ENCODE results near the gene ELAVL3.

The ELAVL3 gene

GRCh38 chr19:11480715-11481533 is at the start of gene ELAVL3:
Gene ELAVL3, minus strand, starts transcription at chr19:11481046. Its CDS starts 438 bp downstream, at chr19:11480608.
- no peak for DNase-seq
- no peak for TF ChIP-seq CTCF (IDR thresholded peaks at IDR 0.05; ENCODE audit: low read depth, low read length, missing control alignments)
- H3K36me3 ChIP-seq (replicated peaks), result no peaks in the 10 kb centered on the region
- no peak within 1 kb of the TSS for H3K4me3 ChIP-seq (ENCODE audit: low read depth, low read length)
- in situ Hi-C loops (cut with HindIII; ENCODE audit: low pct_ligation_motif_present, low sequenced_read_pairs), result no loop called here
- H3K27ac ChIP-seq, result no peak within 1 kb of the TSS
- peaks cover 28% of the 10 kb centered on the region for H3K27me3 ChIP-seq (replicated peaks)

DNA sequence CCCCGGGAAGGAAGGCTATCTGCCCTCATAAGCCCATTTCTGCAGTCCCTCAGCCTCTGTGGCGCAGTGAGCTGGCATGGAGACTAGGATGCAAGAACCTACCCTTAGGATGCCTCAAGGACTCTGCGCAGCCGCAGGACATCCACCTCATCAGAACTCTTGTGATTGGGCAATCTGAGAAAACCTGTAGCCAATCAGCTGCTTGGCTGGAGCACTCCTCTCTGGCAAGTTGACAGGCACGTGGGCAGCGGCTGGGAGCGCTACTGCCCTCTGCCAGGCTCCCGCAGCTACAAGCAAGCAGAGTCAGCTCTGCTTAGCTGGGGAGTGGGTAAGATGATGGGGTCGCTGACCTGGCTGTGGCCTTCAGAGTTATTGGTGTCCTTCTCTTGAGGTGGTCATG is 49.6 kb upstream of the ELAVL3 start:
- Histone ChIP-seq H3K27ac (no peak overlapping the region), H3K36me3 (replicated peaks) (no peaks in the 10 kb centered on the region), H3K4me3 (ENCODE audit: low read depth, low read length) (no peak overlapping the region), H3K27me3 (replicated peaks) (no peaks in the 10 kb centered on the region)
- TF ChIP-seq CTCF (IDR thresholded peaks at IDR 0.05; ENCODE audit: low read depth, low read length, missing control alignments), result peak; percentile 52
- in situ Hi-C loops (cut with HindIII; ENCODE audit: low pct_ligation_motif_present, low sequenced_read_pairs), result no loop called here
- peak; percentile 77 for DNase-seq

GRCh38 chr19:11528551-11529341 is 47.9 kb upstream of the ELAVL3 start, which contains the start of gene ECSIT:
Gene ECSIT, minus strand, starts transcription at chr19:11529134. Its CDS starts 9,964 bp downstream, at chr19:11519170.
- TF ChIP-seq CTCF (IDR thresholded peaks at IDR 0.05; ENCODE audit: low read depth, low read length, missing control alignments), result no peak
- H3K27ac ChIP-seq, result peak within 1 kb of the TSS; percentile 88
- peak within 1 kb of the TSS; percentile 85 for H3K4me3 ChIP-seq (ENCODE audit: low read depth, low read length)
- peak; percentile 99 for DNase-seq
- in situ Hi-C loops (cut with HindIII; ENCODE audit: low pct_ligation_motif_present, low sequenced_read_pairs), result no loop called here
- no peaks in the 10 kb centered on the region for H3K36me3 ChIP-seq (replicated peaks)
- no peaks in the 10 kb centered on the region for H3K27me3 ChIP-seq (replicated peaks)

DNA sequence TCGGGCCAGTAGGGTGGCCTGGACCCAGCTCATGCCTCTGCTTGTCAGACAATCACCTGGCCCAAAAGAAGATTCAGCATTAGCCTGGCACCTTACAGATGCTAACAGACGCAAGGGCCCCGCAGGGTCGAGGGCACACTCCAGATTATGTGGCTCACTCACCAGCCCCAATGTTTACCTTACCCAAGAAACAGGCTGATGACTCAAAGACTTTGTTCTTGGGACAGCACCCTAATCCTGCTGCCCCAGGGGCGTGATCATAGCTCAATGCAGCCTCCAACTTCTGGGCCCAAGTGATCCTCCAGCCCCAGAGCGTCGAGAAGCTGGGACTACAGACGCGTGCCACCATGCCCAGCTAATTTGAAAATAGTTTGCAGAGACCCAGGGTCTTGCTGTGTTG is 38.3 kb upstream of the ELAVL3 start:
- no peak for DNase-seq
- Histone ChIP-seq H3K36me3 (replicated peaks) (no peaks in the 10 kb centered on the region), H3K27me3 (replicated peaks) (no peaks in the 10 kb centered on the region), H3K4me3 (ENCODE audit: low read depth, low read length) (no peak overlapping the region), H3K27ac (no peak overlapping the region)
- no peak for TF ChIP-seq CTCF (IDR thresholded peaks at IDR 0.05; ENCODE audit: low read depth, low read length, missing control alignments)
- in situ Hi-C loops (cut with HindIII; ENCODE audit: low pct_ligation_motif_present, low sequenced_read_pairs), result no loop called here

GRCh38 chr19:11513946-11514345 is 33.1 kb upstream of the ELAVL3 start:
- in situ Hi-C loops (cut with HindIII; ENCODE audit: low pct_ligation_motif_present, low sequenced_read_pairs), result no loop called here
- Histone ChIP-seq H3K27me3 (replicated peaks) (no peaks in the 10 kb centered on the region), H3K4me3 (ENCODE audit: low read depth, low read length) (no peak overlapping the region), H3K36me3 (replicated peaks) (no peaks in the 10 kb centered on the region), H3K27ac (no peak overlapping the region)
- no peak for DNase-seq
- no peak for TF ChIP-seq CTCF (IDR thresholded peaks at IDR 0.05; ENCODE audit: low read depth, low read length, missing control alignments)
